OCI-LY1 (cell line): ENCODE data around the gene CCNY.

Experiments
- CTCF ChIP-seq: fragments of 200-600 bp; sonication (generic), shearing (Covaris generic); IDR thresholded peaks from 2 replicates; pipeline ENCODE4 v1.5.1; 2017; ENCODE audit warnings: mild to moderate bottlenecking, antibody characterized with exemption, low read length, moderate library complexity, mixed read lengths
- EZH2 ChIP-seq: fragments of 200-600 bp; sonication (generic), shearing (Covaris generic); IDR thresholded peaks from 2 replicates; pipeline ENCODE4 v1.8.0; 2017; ENCODE audit warnings: borderline replicate concordance, mixed run types, mild to moderate bottlenecking, antibody characterized with exemption, low read length, moderate library complexity, mixed read lengths

- TF ChIP-seq EZH2 (no peak), CTCF (no peak)
Observed at GRCh38 chr10:35412003-35412723, 75.9 kb downstream of the CCNY start.
